ENCODE results near the gene INTS13. TPM values are rescaled to one million over a fixed set of nuclear protein-coding genes. Genes with fewer than 3 reads are reported as not detected.

The INTS13 gene
- total and polyA plus RNA-seq, 2 of the 4 experiments (the other 2 are of a cell fraction) = 9.9 to 31.9 TPM

DNA sequence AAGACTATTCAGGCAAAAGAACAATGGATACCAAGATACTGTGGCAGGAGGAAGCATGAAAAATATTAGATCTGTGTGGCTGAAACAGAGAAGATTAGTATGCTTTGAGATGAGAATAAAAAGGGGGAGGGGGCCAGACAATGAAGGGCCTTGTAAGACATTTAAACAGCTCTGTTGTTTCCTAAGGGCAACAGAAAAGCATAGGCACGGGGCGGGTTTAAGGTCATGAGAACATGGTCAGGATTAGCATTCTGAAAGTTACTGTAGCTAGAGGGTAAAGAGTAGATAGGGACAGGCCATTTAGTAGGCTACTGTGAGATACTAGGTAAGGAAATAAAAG, 18.6 kb downstream of the INTS13 start:
- no peak overlapping the region for H3K14ac ChIP-seq (replicated peaks; ENCODE audit: low read depth, low read length)
- H4K20me1 ChIP-seq (ENCODE audit: insufficient read depth, low read length) = no peaks in the 10 kb centered on the region
- H3K4me3 ChIP-seq (ENCODE audit: insufficient read depth, low read depth, low read length) = no peak overlapping the region
- no peak for ATAC-seq (ENCODE audit: low read depth)
- intact Hi-C loops (cut with micrococcal nuclease) (loop anchor here (10.0 kb wide), 1 partner anchor 386 kb away; no protein-coding TSS in a partner anchor), in situ Hi-C loops (cut with MboI; ENCODE audit: low sequenced_read_pairs) (no loop called here), dilution Hi-C loops (cut with HindIII; ENCODE audit: low sequenced_read_pairs, unreplicated experiment) (no loop called here)
- no peak for DNase-seq
- no peak overlapping the region for H2BK5ac ChIP-seq (ENCODE audit: low read depth, low read length, poor library complexity, severe bottlenecking)
- H3K79me1 ChIP-seq (ENCODE audit: low read depth in 1 of 2, low read length in 2 of 2) = no peaks in the 10 kb centered on the region
- BruUV-seq (replicated peaks) = no TSS peak
- H3K9ac ChIP-seq (ENCODE audit: low read depth, low read length) = no peak overlapping the region
- H3K56ac ChIP-seq (ENCODE audit: extremely low read depth, insufficient read depth, low read length) = no peak overlapping the region
- no peak overlapping the region for H2BK120ac ChIP-seq (ENCODE audit: low read depth, low read length)
- no peak overlapping the region for H4K8ac ChIP-seq (ENCODE audit: low read depth in 2 of 2, low read length in 2 of 2)
- POLR2A ChIA-PET (ENCODE audit: unreplicated experiment) = interaction anchor here (0.6 kb wide), 1 partner anchor 416 kb away, joined by 9 read pairs; no protein-coding TSS in a partner anchor
- H2AFZ ChIP-seq (replicated peaks; ENCODE audit: low read length, poor library complexity) = no peak overlapping the region
- H3K27me3 ChIP-seq (ENCODE audit: control insufficient read depth, insufficient read depth, low read length) = no peaks in the 10 kb centered on the region
- H3K18ac ChIP-seq (ENCODE audit: low read depth, low read length) = no peak overlapping the region
- peaks cover 2% of the 10 kb centered on the region for H3K4me1 ChIP-seq (ENCODE audit: control insufficient read depth, insufficient read depth, low read length)
- no peak overlapping the region for H2BK15ac ChIP-seq (ENCODE audit: low read depth, low read length)
- no peak overlapping the region for H2AK5ac ChIP-seq (ENCODE audit: low read depth, low read length)
- H3K4ac ChIP-seq (ENCODE audit: low read depth, low read length) = no peak overlapping the region
- no peak overlapping the region for H2AK9ac ChIP-seq (replicated peaks; ENCODE audit: low read depth, low read length, poor library complexity)
- WGBS, 2 experiments (ENCODE audit: extremely low coverage in 2 of 2, insufficient read length in 1 of 2) = 95% methylated on average over 2 of the region's 2 CpGs; no CpG with 5 or more reads in 1 of the 2 experiments
- CTCF ChIA-PET = no interaction called here
- no peak overlapping the region for H2BK20ac ChIP-seq (ENCODE audit: low read depth, low read length)
- no peaks in the 10 kb centered on the region for H3K9me1 ChIP-seq (ENCODE audit: insufficient read depth, low read length)
- TF ChIP-seq RAD21 (IDR thresholded peaks at IDR 0.05; ENCODE audit: low read length) (no peak), RFX5 (IDR thresholded peaks at IDR 0.05; ENCODE audit: low read depth, low read length) (no peak), MAZ (IDR thresholded peaks at IDR 0.05; ENCODE audit: borderline replicate concordance, low read depth, low read length) (no peak), CEBPB (IDR thresholded peaks at IDR 0.05; ENCODE audit: low read depth, low read length) (no peak), POLR2A (IDR thresholded peaks at IDR 0.05; ENCODE audit: low read depth, low read length) (no peak), MXI1 (IDR thresholded peaks at IDR 0.05; ENCODE audit: borderline replicate concordance, low read depth, low read length) (no peak), FOS (IDR thresholded peaks at IDR 0.05; ENCODE audit: low read depth, low read length) (no peak), SMC3 (IDR thresholded peaks at IDR 0.05; ENCODE audit: low read depth, low read length) (no peak), MAFK (IDR thresholded peaks at IDR 0.05; ENCODE audit: low read depth, low read length) (no peak), ELK1 (IDR thresholded peaks at IDR 0.05; ENCODE audit: borderline replicate concordance, low read depth, low read length) (no peak), BHLHE40 (IDR thresholded peaks at IDR 0.05; ENCODE audit: low read depth, low read length) (no peak), NFE2L2 (IDR thresholded peaks at IDR 0.05; ENCODE audit: low read depth, low read length) (no peak), CHD1 (IDR thresholded peaks at IDR 0.05; ENCODE audit: low read depth, low read length) (no peak), RCOR1 (IDR thresholded peaks at IDR 0.05; ENCODE audit: insufficient replicate concordance, low read length) (no peak)
- TF ChIP-seq, protein P1, sequence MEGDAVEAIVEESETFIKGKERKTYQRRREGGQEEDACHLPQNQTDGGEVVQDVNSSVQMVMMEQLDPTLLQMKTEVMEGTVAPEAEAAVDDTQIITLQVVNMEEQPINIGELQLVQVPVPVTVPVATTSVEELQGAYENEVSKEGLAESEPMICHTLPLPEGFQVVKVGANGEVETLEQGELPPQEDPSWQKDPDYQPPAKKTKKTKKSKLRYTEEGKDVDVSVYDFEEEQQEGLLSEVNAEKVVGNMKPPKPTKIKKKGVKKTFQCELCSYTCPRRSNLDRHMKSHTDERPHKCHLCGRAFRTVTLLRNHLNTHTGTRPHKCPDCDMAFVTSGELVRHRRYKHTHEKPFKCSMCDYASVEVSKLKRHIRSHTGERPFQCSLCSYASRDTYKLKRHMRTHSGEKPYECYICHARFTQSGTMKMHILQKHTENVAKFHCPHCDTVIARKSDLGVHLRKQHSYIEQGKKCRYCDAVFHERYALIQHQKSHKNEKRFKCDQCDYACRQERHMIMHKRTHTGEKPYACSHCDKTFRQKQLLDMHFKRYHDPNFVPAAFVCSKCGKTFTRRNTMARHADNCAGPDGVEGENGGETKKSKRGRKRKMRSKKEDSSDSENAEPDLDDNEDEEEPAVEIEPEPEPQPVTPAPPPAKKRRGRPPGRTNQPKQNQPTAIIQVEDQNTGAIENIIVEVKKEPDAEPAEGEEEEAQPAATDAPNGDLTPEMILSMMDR (conservative IDR thresholded peaks at IDR 0.05; ENCODE audit: low read depth, low read length) = no peak
- TF ChIP-seq, protein P2, sequence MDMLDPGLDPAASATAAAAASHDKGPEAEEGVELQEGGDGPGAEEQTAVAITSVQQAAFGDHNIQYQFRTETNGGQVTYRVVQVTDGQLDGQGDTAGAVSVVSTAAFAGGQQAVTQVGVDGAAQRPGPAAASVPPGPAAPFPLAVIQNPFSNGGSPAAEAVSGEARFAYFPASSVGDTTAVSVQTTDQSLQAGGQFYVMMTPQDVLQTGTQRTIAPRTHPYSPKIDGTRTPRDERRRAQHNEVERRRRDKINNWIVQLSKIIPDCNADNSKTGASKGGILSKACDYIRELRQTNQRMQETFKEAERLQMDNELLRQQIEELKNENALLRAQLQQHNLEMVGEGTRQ (IDR thresholded peaks at IDR 0.05; ENCODE audit: low read depth, low read length) = no peak
- no peak overlapping the region for H3K4me2 ChIP-seq (ENCODE audit: low read depth, low read length)
- H3K9me3 ChIP-seq (ENCODE audit: control insufficient read depth, insufficient read depth, low read length) = no peaks in the 10 kb centered on the region
- peaks cover 13% of the 10 kb centered on the region for H3K36me3 ChIP-seq (ENCODE audit: control insufficient read depth, insufficient read depth, low read length)
- H4K91ac ChIP-seq (ENCODE audit: insufficient read depth, low read depth, low read length) = no peak overlapping the region
- no peak overlapping the region for H4K5ac ChIP-seq (ENCODE audit: low read depth, low read length)
- no peak overlapping the region for H3K27ac ChIP-seq (ENCODE audit: insufficient read depth, low read length)
- no peak overlapping the region for H3K23ac ChIP-seq (ENCODE audit: low read depth, low read length)

Measured in IMR-90 (cell line).